Progenitor cell of endocrine pancreas (in vitro differentiated cells): ENCODE measurements around the gene HELB. TPM values are rescaled to one million over a fixed set of nuclear protein-coding genes. Genes with fewer than 3 reads are reported as not detected.

Experiments used
- DNase-seq: peaks from one replicate; pipeline ENCODE4 v3.0.0; 2021; ENCODE audit warnings: low spot score; ENCODE audit not compliant: unreplicated experiment
- H3K27ac Mint-ChIP-seq: 2 replicates; pipeline ENCODE4 v1.8.0; 2021; ENCODE audit warnings: mild to moderate bottlenecking, moderate library complexity, mixed read lengths
- H3K27me3 Mint-ChIP-seq: 2 replicates; pipeline ENCODE4 v1.8.0; 2021; ENCODE audit warnings: mixed read lengths
- H3K36me3 Mint-ChIP-seq: 2 replicates; pipeline ENCODE4 v1.8.0; 2022; ENCODE audit warnings: mixed read lengths; ENCODE audit not compliant: insufficient read depth
- H3K4me1 Mint-ChIP-seq: 2 replicates; pipeline ENCODE4 v1.8.0; 2021; ENCODE audit warnings: low read depth, mixed read lengths
- H3K4me3 Mint-ChIP-seq: 2 replicates; pipeline ENCODE4 v1.8.0; 2021; ENCODE audit warnings: low read depth, mild to moderate bottlenecking, moderate library complexity, mixed read lengths
- H3K9me3 Mint-ChIP-seq: 2 replicates; pipeline ENCODE4 v1.8.0; 2021; ENCODE audit warnings: low read depth, mixed read lengths
- CTCF ChIP-seq: fragments of 200-600 bp; sonication (generic); IDR thresholded peaks from one replicate; pipeline ENCODE4 v1.5.0; 2021; ENCODE audit warnings: antibody characterized with exemption, mild to moderate bottlenecking; ENCODE audit not compliant: unreplicated experiment
- total RNA-seq: library from RNA; stranded (reverse); gene quantifications from 2 replicates; pipeline ENCODE4 v1.2.1, GENCODE V29; 2021

The HELB gene
- total RNA-seq, 1 donor from 2014 or later, result 7.1 TPM

GRCh38 chr12:66268562-66268961, 33.7 kb upstream of the HELB start:
- no peak for DNase-seq
- Mint-ChIP-seq H3K4me1 (no peaks in the 10 kb centered on the region), H3K4me3 (no peak overlapping the region), H3K27ac (no peak overlapping the region), H3K27me3 (no peaks in the 10 kb centered on the region), H3K9me3 (no peaks in the 10 kb centered on the region), H3K36me3 (no peaks in the 10 kb centered on the region)
- no peak for TF ChIP-seq CTCF

- TF ChIP-seq CTCF, result no peak
- H3K27me3 Mint-ChIP-seq, result no peaks in the 10 kb centered on the region
- no peak for DNase-seq
- H3K4me3 Mint-ChIP-seq, result no peak overlapping the region
- H3K4me1 Mint-ChIP-seq, result no peaks in the 10 kb centered on the region
- no peak overlapping the region for H3K27ac Mint-ChIP-seq
- H3K9me3 Mint-ChIP-seq, result no peaks in the 10 kb centered on the region
- H3K36me3 Mint-ChIP-seq, result no peaks in the 10 kb centered on the region
Measured at GRCh38 chr12:66269142-66269541, 33.2 kb upstream of the HELB start.

GRCh38 chr12:66269757-66270383, 32.4 kb upstream of the HELB start:
- DNase-seq, result no peak
- Mint-ChIP-seq H3K4me1 (no peaks in the 10 kb centered on the region), H3K9me3 (no peaks in the 10 kb centered on the region), H3K4me3 (no peak overlapping the region), H3K36me3 (no peaks in the 10 kb centered on the region), H3K27ac (no peak overlapping the region), H3K27me3 (no peaks in the 10 kb centered on the region)
- peak; percentile 61 for TF ChIP-seq CTCF

- Mint-ChIP-seq H3K27ac (no peak overlapping the region), H3K9me3 (no peaks in the 10 kb centered on the region)
Measured at GRCh38 chr12:66270613-66271012, 31.7 kb upstream of the HELB start.

GRCh38 chr12:66272650-66273049, 29.6 kb upstream of the HELB start:
- Mint-ChIP-seq H3K4me3 (no peak overlapping the region), H3K36me3 (no peaks in the 10 kb centered on the region), H3K27me3 (peaks cover under 1% of the 10 kb centered on the region), H3K27ac (no peak overlapping the region), H3K9me3 (no peaks in the 10 kb centered on the region), H3K4me1 (no peaks in the 10 kb centered on the region)
- no peak for DNase-seq
- no peak for TF ChIP-seq CTCF

More at GRCh38 chr12:66270613-66271012, 31.7 kb upstream of the HELB start:
- H3K36me3 Mint-ChIP-seq, result no peaks in the 10 kb centered on the region
- no peaks in the 10 kb centered on the region for H3K27me3 Mint-ChIP-seq
- DNase-seq, result no peak
- no peak overlapping the region for H3K4me3 Mint-ChIP-seq
- TF ChIP-seq CTCF, result no peak
- H3K4me1 Mint-ChIP-seq, result no peaks in the 10 kb centered on the region
